Stimulated activated CD8-positive, alpha-beta memory T cell treated with anti-CD3 and anti-CD28 coated beads, Interleukin-4, amount 100 ng/mL, for 1 hour (primary cell): ENCODE measurements around the gene MMGT1.

Source experiments
- DNase-seq, 2 donors: peaks; one replicate each; pipeline ENCODE4 v3.0.0-alpha.2; 2020; ENCODE audit warnings: low read depth in 2 of 2, low spot score in 1 of 2

MMGT1 gene

GRCh38 chrX:135973548-135974278 is at the start of gene MMGT1:
Gene MMGT1, minus strand, starts transcription at chrX:135973988. Its CDS starts 313 bp downstream, at chrX:135973675.
- DNase-seq, result peak; percentile 47 to 66

- no peak for DNase-seq
These were observed 48.1 kb upstream of the MMGT1 start for GRCh38 chrX:136021903-136022302.

- DNase-seq, result no peak
These were observed 47.4 kb upstream of the MMGT1 start for GRCh38 chrX:136021160-136021559.

- no peak for DNase-seq
These were observed 45.4 kb upstream of the MMGT1 start for GRCh38 chrX:136019226-136019625.

GRCh38 chrX:136016881-136017280 is 43.1 kb upstream of the MMGT1 start:
- no peak for DNase-seq

- no peak for DNase-seq
These were observed 41.2 kb upstream of the MMGT1 start for GRCh38 chrX:136015016-136015415.

- no peak for DNase-seq
These were observed 14.5 kb upstream of the MMGT1 start for GRCh38 chrX:135988245-135988644.

- no peak for DNase-seq
These were observed 12.2 kb upstream of the MMGT1 start for GRCh38 chrX:135985973-135986310.

GRCh38 chrX:135985157-135985972 is 11.6 kb upstream of the MMGT1 start, which contains the start of gene SLC9A6:
Gene SLC9A6, plus strand, starts transcription at chrX:135985435. Its CDS starts 224 bp downstream, at chrX:135985659.
- peak; percentile 23 to 40 for DNase-seq

- DNase-seq, result no peak
These were observed 11.0 kb upstream of the MMGT1 start for GRCh38 chrX:135984791-135985156.

- no peak for DNase-seq
These were observed 10.5 kb upstream of the MMGT1 start for GRCh38 chrX:135984256-135984655.

GRCh38 chrX:135982860-135983259 is 9.1 kb upstream of the MMGT1 start:
- no peak for DNase-seq

GRCh38 chrX:135981668-135982067 is 7.9 kb upstream of the MMGT1 start:
- no peak for DNase-seq

- DNase-seq, result no peak
These were observed 7.2 kb upstream of the MMGT1 start for GRCh38 chrX:135981010-135981409.

- DNase-seq, result no peak
These were observed 3.8 kb upstream of the MMGT1 start for GRCh38 chrX:135977611-135978010.

- DNase-seq, result no peak
These were observed 1.6 kb upstream of the MMGT1 start for GRCh38 chrX:135975421-135975820.

GRCh38 chrX:135974279-135974856 is 580 bp upstream of the MMGT1 start:
- DNase-seq, result peak; percentile 37 to 59

GRCh38 chrX:135973025-135973547 is 702 bp downstream of the MMGT1 start:
- no peak for DNase-seq

GRCh38 chrX:135951291-135951690 is 22.5 kb downstream of the MMGT1 start:
- DNase-seq, result no peak

GRCh38 chrX:135944486-135944885 is 29.3 kb downstream of the MMGT1 start:
- DNase-seq, result no peak

- peak in 1 of 2 donors; percentile 3 for DNase-seq
These were observed 41.9 kb downstream of the MMGT1 start for GRCh38 chrX:135931644-135932487.
